Liver (tissue), 9 donors: ENCODE measurements around the gene PON2. TPM values are rescaled to one million over a fixed set of nuclear protein-coding genes. Genes with fewer than 3 reads are reported as not detected.
A peak's percentile ranks its signal among the peaks of the same experiment; 100 is the strongest.

Source experiments
- DNase-seq: peaks from one replicate; pipeline ENCODE4 v3.0.0-alpha.2; 2017; ENCODE audit warnings: low spot score
- H3K27ac ChIP-seq, 2 donors: one replicate each; pipeline ENCODE4 v1.7.0; 2013; ENCODE audit warnings: inconsistent platforms in 2 of 2, low read length in 2 of 2, control low read depth in 1 of 2, low read depth in 1 of 2, mild to moderate bottlenecking in 1 of 2
- H3K27me3 ChIP-seq, 4 donors: one replicate each; pipeline versions ENCODE4 v1.6.1 to v1.7.0; 2013; ENCODE audit warnings: low read length in 3 of 4, inconsistent platforms in 1 of 4, mild to moderate bottlenecking in 1 of 4, moderate library complexity in 1 of 4; ENCODE audit not compliant: control insufficient read depth in 4 of 4, insufficient read depth in 4 of 4
- H3K36me3 ChIP-seq, 4 donors: one replicate each; pipeline versions ENCODE4 v1.6.1 to v1.7.0; 2013; ENCODE audit warnings: low read length in 3 of 4, mild to moderate bottlenecking in 3 of 4, low read depth in 1 of 4, moderate library complexity in 1 of 4; ENCODE audit not compliant: control insufficient read depth in 4 of 4, insufficient read depth in 3 of 4
- H3K4me1 ChIP-seq, 4 donors: one replicate each; pipeline versions ENCODE4 v1.6.1 to v1.7.0; 2013; ENCODE audit warnings: low read length in 3 of 4, mild to moderate bottlenecking in 3 of 4, moderate library complexity in 1 of 4; ENCODE audit not compliant: control insufficient read depth in 4 of 4, insufficient read depth in 4 of 4
- H3K4me3 ChIP-seq, 3 donors: one replicate each; pipeline versions ENCODE4 v1.6.1 to v1.7.0; 2013; ENCODE audit warnings: low read length in 3 of 3, control low read depth in 1 of 3, low read depth in 1 of 3, mild to moderate bottlenecking in 1 of 3
- H3K9ac ChIP-seq, 2 donors: one replicate each; pipeline ENCODE4 v1.7.0; 2013; ENCODE audit warnings: low read length in 2 of 2, mild to moderate bottlenecking in 2 of 2, moderate library complexity in 2 of 2, control low read depth in 1 of 2, low read depth in 1 of 2
- H3K9me3 ChIP-seq, 4 donors: one replicate each; pipeline versions ENCODE4 v1.6.1 to v1.7.0; 2013; ENCODE audit warnings: low read length in 3 of 4; ENCODE audit not compliant: control insufficient read depth in 4 of 4
- ATF3 ChIP-seq: IDR thresholded peaks from 2 replicates; pipeline ENCODE4 v1.6.1; 2016; ENCODE audit warnings: antibody characterized with exemption
- CTCF ChIP-seq: fragments of 150-350 bp; IDR thresholded peaks from 2 replicates; pipeline ENCODE4 v1.5.1; 2017; ENCODE audit warnings: improper control_type of control experiment, low read depth, low read length; ENCODE audit not compliant: missing input control
- EGR1 ChIP-seq, 2 donors: IDR thresholded peaks; 2 replicates each; pipeline ENCODE4 v1.6.1; 2016 to 2018; ENCODE audit warnings: antibody characterized with exemption in 2 of 2, low read depth in 2 of 2
- FOXA1 ChIP-seq: IDR thresholded peaks from 2 replicates; pipeline ENCODE4 v1.6.1; 2016; ENCODE audit warnings: antibody characterized with exemption
- FOXA2 ChIP-seq: IDR thresholded peaks from 2 replicates; pipeline ENCODE4 v1.6.1; 2016; ENCODE audit warnings: antibody characterized with exemption
- GABPA ChIP-seq, 2 donors: IDR thresholded peaks in 1 of 2; conservative IDR thresholded peaks in 1 of 2; 2 replicates each; pipeline ENCODE4 v1.6.1; 2016; ENCODE audit warnings: antibody characterized with exemption in 2 of 2, mild to moderate bottlenecking in 1 of 2, moderate library complexity in 1 of 2
- HNF4A ChIP-seq, 2 donors: conservative IDR thresholded peaks; 2 replicates each; pipeline ENCODE4 v1.6.1; 2016; ENCODE audit warnings: antibody characterized with exemption in 2 of 2, mild to moderate bottlenecking in 2 of 2
- HNF4G ChIP-seq: IDR thresholded peaks from 2 replicates; pipeline ENCODE4 v1.6.1; 2016; ENCODE audit warnings: antibody characterized with exemption
- JUND ChIP-seq, 2 donors: IDR thresholded peaks; 2 replicates each; pipeline ENCODE4 v1.6.1; 2016; ENCODE audit warnings: antibody characterized with exemption in 2 of 2
- MAX ChIP-seq: IDR thresholded peaks from 2 replicates; pipeline ENCODE4 v1.6.1; 2016; ENCODE audit warnings: antibody characterized with exemption
- NR2F2 ChIP-seq: IDR thresholded peaks from 2 replicates; pipeline ENCODE4 v1.6.1; 2016; ENCODE audit warnings: antibody characterized with exemption
- RAD21 ChIP-seq, 2 donors: IDR thresholded peaks; 2 replicates each; pipeline ENCODE4 v1.6.1; 2016; ENCODE audit warnings: antibody characterized with exemption in 2 of 2, mild to moderate bottlenecking in 2 of 2
- REST ChIP-seq: IDR thresholded peaks from 2 replicates; pipeline ENCODE4 v1.6.1; 2016; ENCODE audit warnings: antibody characterized with exemption, mild to moderate bottlenecking
- RXRA ChIP-seq, 2 donors: IDR thresholded peaks; 2 replicates each; pipeline ENCODE4 v1.6.1; 2017 to 2018; ENCODE audit warnings: antibody characterized with exemption in 2 of 2, mild to moderate bottlenecking in 1 of 2
- SP1 ChIP-seq: IDR thresholded peaks from 2 replicates; pipeline ENCODE4 v1.6.1; 2018; ENCODE audit warnings: antibody characterized with exemption, mild to moderate bottlenecking
- TAF1 ChIP-seq: conservative IDR thresholded peaks from 2 replicates; pipeline ENCODE4 v1.6.1; 2016; ENCODE audit warnings: antibody characterized with exemption, mild to moderate bottlenecking
- YY1 ChIP-seq: IDR thresholded peaks from 2 replicates; pipeline ENCODE4 v1.6.1; 2016; ENCODE audit warnings: antibody characterized with exemption, mild to moderate bottlenecking
- ZBTB33 ChIP-seq: IDR thresholded peaks from 2 replicates; pipeline ENCODE4 v1.6.1; 2016; ENCODE audit warnings: antibody characterized with exemption
- WGBS: extraction: QIAGEN DNeasy Blood & Tissue Kit; methylation state at CpG from one replicate; pipeline ENCODE4 v1.1.7; 2013; 5-methylcytosine and 5-hydroxymethylcytosine counted together
- polyA plus RNA-seq, 2 donors: library from polyadenylated mRNA; stranded (reverse) in 1 of 2; unstranded in 1 of 2; fragments of 200-250 nt in 1 of 2; fragments of >200 nt in 1 of 2; fragmentation: Nextera tagmentation in 1 of 2; extraction: Ambion mirVana in 1 of 2; gene quantifications; one replicate each; pipeline versions ENCODE4 v1.2.1 to v1.2.3, GENCODE V29; 2013 to 2015
- total RNA-seq, 2 donors: library from RNA; depleted of rRNA; stranded (reverse); fragments of >200 nt; gene quantifications; one replicate each; pipeline ENCODE4 v1.2.3, GENCODE V29; 2014
- donor health status: healthy.
- donor health status: healthy.
- donor health status: healthy.
- donor health status: healthy.
- donor health status: healthy.

PON2 gene
- total and polyA plus RNA-seq, 4 donors, result 99.1 to 276 (median 169) TPM

GRCh38 chr7:95391761-95392160 is 43.1 kb downstream of the PON2 start:
- no peak for DNase-seq
- TF ChIP-seq YY1 (peak; percentile 38), NR2F2 (no peak), HNF4A (conservative IDR thresholded peaks at IDR 0.05) (peak; percentile 66 to 69), HNF4G (no peak), ATF3 (peak; percentile 48), FOXA2 (peak; percentile 23), TAF1 (no peak), RXRA (IDR thresholded peaks at IDR 0.05) (peak; percentile 61 to 73), FOXA1 (peak; percentile 21), MAX (peak; percentile 77), CTCF (no peak), ZBTB33 (peak; percentile 61), SP1 (peak; percentile 64), EGR1 (IDR thresholded peaks at IDR 0.05; ENCODE audit: low read depth in 2 of 2) (peak in 1 of 2 donors; percentile 30), JUND (IDR thresholded peaks at IDR 0.05) (peak in 1 of 2 donors; percentile 33), REST (peak; percentile 29), GABPA (IDR thresholded peaks at IDR 0.05 in 1 of 2, conservative IDR thresholded peaks at IDR 0.05 in 1 of 2) (peak in 1 of 2 donors; percentile 51), RAD21 (IDR thresholded peaks at IDR 0.05) (peak; percentile 44 to 62)
- Histone ChIP-seq H3K9me3 (no peaks in the 10 kb centered on the region), H3K4me3 (no peak overlapping the region), H3K9ac (no peak overlapping the region), H3K27me3 (no peaks in the 10 kb centered on the region), H3K36me3 (peaks cover 0 to 15% (median 6%) of the 10 kb centered on the region in 4 donors), H3K27ac (peak overlapping the region; percentile 51 to 68), H3K4me1 (peaks cover 6 to 38% (median 26%) of the 10 kb centered on the region in 4 donors)
- WGBS, result 32% methylated on average over 2 of the region's 2 CpGs
